ENCODE data around the gene PFKFB3.
A peak's percentile ranks its signal among the peaks of the same experiment; 100 is the strongest.

The PFKFB3 gene

DNA sequence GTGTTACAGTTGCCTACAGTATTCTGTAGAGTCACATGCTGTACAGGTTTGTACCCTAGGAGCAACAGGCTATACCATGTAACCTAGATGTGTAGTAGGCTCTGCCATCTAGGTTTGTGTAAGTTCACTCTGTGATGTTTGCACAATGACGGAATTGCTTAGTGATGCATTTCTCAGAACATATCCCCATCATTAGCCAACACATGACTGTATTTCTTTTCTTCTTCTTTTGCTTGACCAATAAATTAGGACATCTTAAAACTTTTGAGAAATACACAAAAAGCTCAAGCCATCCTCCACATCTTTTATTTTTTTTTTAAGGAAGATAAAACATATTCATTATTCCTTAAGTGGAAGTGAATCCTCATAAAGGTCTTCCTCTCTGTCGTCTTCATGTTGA lies 5.4 kb upstream of the PFKFB3 start:
- TF ChIP-seq, protein P1, sequence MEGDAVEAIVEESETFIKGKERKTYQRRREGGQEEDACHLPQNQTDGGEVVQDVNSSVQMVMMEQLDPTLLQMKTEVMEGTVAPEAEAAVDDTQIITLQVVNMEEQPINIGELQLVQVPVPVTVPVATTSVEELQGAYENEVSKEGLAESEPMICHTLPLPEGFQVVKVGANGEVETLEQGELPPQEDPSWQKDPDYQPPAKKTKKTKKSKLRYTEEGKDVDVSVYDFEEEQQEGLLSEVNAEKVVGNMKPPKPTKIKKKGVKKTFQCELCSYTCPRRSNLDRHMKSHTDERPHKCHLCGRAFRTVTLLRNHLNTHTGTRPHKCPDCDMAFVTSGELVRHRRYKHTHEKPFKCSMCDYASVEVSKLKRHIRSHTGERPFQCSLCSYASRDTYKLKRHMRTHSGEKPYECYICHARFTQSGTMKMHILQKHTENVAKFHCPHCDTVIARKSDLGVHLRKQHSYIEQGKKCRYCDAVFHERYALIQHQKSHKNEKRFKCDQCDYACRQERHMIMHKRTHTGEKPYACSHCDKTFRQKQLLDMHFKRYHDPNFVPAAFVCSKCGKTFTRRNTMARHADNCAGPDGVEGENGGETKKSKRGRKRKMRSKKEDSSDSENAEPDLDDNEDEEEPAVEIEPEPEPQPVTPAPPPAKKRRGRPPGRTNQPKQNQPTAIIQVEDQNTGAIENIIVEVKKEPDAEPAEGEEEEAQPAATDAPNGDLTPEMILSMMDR (conservative IDR thresholded peaks at IDR 0.05; ENCODE audit: low read depth, low read length) = no peak
- H3K4me3 ChIP-seq (ENCODE audit: low read length) = no peak overlapping the region
- DNase-seq (ENCODE audit: low read depth) = no peak

DNA sequence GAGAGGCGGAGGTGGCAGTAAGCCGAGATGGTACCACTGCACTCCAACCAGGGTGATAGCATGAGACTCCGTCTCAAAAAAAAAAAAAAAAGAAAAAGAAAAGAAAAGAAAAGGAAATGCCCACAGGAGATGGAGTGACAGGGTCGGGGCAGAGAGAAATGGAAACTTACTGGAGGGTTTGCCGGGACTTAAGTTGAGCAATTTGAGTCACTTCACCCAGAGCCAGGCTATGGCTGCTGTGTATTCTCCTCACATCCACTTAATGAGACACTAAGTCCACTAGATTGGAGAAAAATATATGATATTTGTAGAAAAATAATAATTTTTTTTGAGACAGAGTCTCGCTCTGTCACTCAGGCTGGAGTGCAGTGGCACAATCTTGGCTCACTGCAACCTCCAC lies 4.6 kb upstream of the PFKFB3 start:
- no peak for DNase-seq (ENCODE audit: low read depth)
- TF ChIP-seq, protein P1 (conservative IDR thresholded peaks at IDR 0.05; ENCODE audit: low read depth, low read length) = no peak
- no peak overlapping the region for H3K4me3 ChIP-seq (ENCODE audit: low read length)

DNA sequence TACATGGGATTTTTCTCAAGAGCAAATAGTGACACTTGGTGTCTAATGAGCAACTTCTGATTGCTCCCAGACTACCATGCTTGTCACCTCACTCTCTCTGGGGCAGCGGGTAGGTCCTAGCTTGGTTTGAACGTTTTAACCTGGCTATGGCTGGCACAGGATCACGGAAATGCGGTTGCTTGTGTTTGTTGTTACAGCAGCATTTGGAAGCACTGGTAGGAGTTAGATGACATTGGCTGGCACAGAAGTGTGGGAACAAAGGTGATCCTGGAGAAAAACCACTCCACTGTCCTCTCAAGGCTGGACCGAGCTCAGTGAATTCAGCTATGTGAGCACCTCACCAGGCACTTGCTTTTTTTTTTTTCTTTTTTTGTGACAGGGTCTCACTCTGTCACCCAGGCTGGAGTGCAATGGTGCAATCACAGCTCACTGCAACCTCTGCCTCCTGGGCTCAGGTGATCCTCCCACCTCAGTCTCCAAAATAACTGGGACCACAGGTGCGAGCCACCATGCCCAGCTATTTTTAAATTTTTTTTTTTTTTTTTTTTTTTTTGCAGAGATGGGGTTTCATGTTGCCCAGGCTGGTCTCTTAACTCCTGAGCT lies 3.5 kb upstream of the PFKFB3 start:
- TF ChIP-seq, protein P1 (conservative IDR thresholded peaks at IDR 0.05; ENCODE audit: low read depth, low read length) = no peak
- no peak for DNase-seq (ENCODE audit: low read depth)
- H3K4me3 ChIP-seq (ENCODE audit: low read length) = no peak overlapping the region

DNA sequence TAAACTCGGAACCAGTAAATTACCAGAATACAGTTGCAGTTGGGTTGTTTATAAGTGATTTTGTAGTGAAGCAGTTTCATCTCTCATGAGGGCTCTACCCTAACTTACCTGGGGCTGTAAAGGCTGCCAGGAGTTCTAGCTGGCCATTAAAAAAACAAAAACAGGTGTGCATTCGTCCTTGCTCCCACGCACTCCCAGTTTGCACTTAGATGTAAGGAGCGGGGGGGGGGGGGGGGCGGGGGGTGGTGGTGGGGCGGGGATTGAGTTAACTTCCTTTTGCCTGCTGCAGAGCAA lies 2.3 kb upstream of the PFKFB3 start:
- peak overlapping the region; percentile 51 for H3K4me3 ChIP-seq (ENCODE audit: low read length)
- DNase-seq (ENCODE audit: low read depth) = no peak
- TF ChIP-seq, protein P1 (conservative IDR thresholded peaks at IDR 0.05; ENCODE audit: low read depth, low read length) = no peak

DNA sequence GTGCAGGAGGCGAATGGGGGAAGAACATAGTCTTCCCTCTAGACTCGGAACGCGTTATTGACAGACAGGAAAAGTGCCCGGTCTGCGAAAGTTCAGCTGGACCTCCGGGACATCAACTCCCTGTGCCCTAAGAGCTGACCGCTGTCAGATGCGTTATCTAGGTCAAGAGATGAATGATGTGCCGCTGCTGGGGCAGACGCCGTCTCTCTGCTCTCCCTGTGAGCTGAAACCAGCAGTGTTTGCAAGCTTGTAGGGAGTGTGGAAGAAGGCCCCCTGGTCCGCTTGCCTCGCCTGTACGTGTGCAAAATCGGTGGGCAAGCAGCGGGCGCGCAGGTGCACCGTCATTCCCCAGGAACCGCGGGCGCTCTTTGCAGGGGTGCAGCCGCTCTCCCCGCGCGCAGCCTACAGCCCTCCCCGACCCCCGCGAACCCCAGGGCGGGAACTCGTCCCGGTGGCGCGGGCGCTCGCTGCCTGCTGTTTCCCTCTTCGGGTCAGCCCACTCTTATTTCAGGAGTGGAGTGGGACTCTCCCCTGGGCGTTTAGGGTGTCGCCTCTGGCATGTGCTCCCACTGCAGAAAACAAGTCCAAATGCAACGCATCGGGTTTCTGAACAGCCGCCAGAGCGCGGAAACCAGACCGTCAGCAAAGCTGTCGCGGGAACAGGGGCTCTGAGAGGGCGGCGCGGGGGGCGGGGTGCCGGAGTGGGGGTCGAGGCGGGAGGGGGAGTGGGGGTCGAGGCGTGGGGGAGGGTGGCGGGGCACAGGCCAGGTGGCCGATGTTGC lies 1.8 kb upstream of the PFKFB3 start:
- TF ChIP-seq, protein P1 (conservative IDR thresholded peaks at IDR 0.05; ENCODE audit: low read depth, low read length) = no peak
- no peak for DNase-seq (ENCODE audit: low read depth)
- peak overlapping the region; percentile 51 for H3K4me3 ChIP-seq (ENCODE audit: low read length)

DNA sequence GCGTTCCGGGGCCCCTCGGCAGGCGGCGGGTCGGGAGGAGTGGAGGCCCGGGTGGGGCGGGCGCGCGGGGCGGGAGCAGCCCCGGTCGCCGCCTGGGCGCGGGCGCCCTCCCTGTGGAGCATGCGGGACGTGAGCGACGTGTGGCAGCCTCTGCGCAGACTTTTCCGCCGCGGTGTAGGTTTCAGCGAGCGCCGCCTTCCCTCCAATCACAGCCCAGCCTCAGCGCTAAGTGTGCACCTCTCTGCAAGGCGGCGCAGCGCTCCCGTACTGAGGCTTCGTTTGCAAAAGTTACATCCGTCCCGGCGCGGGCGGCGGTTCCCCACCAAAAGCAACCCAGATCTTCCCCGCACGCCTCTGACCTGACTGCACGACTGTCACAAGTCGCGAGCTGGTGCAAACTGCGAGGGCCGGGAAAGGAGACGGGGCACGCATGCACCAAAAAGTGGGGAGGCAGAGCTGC lies 1.2 kb upstream of the PFKFB3 start:
- no peak for DNase-seq (ENCODE audit: low read depth)
- peak overlapping the region; percentile 41 for H3K4me3 ChIP-seq (ENCODE audit: low read length)
- TF ChIP-seq, protein P1 (conservative IDR thresholded peaks at IDR 0.05; ENCODE audit: low read depth, low read length) = no peak
